HEK293 (cell line): ENCODE measurements around the gene CTPS2.

Experiments
- CTCF ChIP-seq: fragments of 450-650 bp; formaldehyde crosslinking; IDR thresholded peaks from 2 replicates; pipeline ENCODE4 v1.5.1; 2016; ENCODE audit warnings: missing biosample characterization, missing genetic modification characterization
- HOXA7 ChIP-seq: sonication (generic); formaldehyde crosslinking; IDR thresholded peaks from 2 replicates; pipeline ENCODE4 v1.8.1; 2022; ENCODE audit warnings: missing genetic modification reagents, borderline replicate concordance
- KLF7 ChIP-seq: fragments of 450-650 bp; formaldehyde crosslinking; IDR thresholded peaks from 2 replicates; pipeline ENCODE4 v1.5.1; 2016; ENCODE audit warnings: missing biosample characterization, missing genetic modification characterization, borderline replicate concordance
- TRIM28 ChIP-seq: IDR thresholded peaks from 2 replicates; pipeline ENCODE4 v1.6.1; 2011; ENCODE audit warnings: low read length, control low read depth, borderline replicate concordance
- ZBTB20 ChIP-seq: fragments of 450-650 bp; formaldehyde crosslinking; IDR thresholded peaks from 2 replicates; pipeline ENCODE4 v1.5.1; 2016; ENCODE audit warnings: missing biosample characterization, missing genetic modification characterization
- ZBTB7A ChIP-seq: fragments of 450-650 bp; formaldehyde crosslinking; IDR thresholded peaks from 2 replicates; pipeline ENCODE4 v1.5.1; 2016; ENCODE audit warnings: low read depth, missing biosample characterization, missing genetic modification characterization
- ZNF23 ChIP-seq: fragments of 450-650 bp; formaldehyde crosslinking; IDR thresholded peaks from 2 replicates; pipeline ENCODE4 v1.5.1; 2016; ENCODE audit warnings: missing biosample characterization, missing genetic modification characterization, borderline replicate concordance
- ZNF239 ChIP-seq: fragments of 450-650 bp; formaldehyde crosslinking; IDR thresholded peaks from 2 replicates; pipeline ENCODE4 v1.5.1; 2016; ENCODE audit warnings: missing biosample characterization, missing genetic modification characterization
- ZNF274 ChIP-seq, 2 experiments: fragments of 200-500 bp in 1 of 2; fragments of 450-650 bp in 1 of 2; sonication (Bioruptor generic) in 1 of 2; formaldehyde crosslinking in 1 of 2; IDR thresholded peaks; 2 replicates each; pipeline versions ENCODE4 v1.5.1 to v1.6.1; 2014 to 2016; ENCODE audit warnings: borderline replicate concordance in 1 of 2, inconsistent platforms in 1 of 2, low read length in 1 of 2, missing biosample characterization in 1 of 2, missing genetic modification characterization in 1 of 2
- ZNF280C ChIP-seq: fragments of 450-650 bp; formaldehyde crosslinking; IDR thresholded peaks from 2 replicates; pipeline ENCODE4 v1.5.1; 2016; ENCODE audit warnings: missing biosample characterization, missing genetic modification characterization
- ZNF777 ChIP-seq: fragments of 450-650 bp; formaldehyde crosslinking; IDR thresholded peaks from 2 replicates; pipeline ENCODE4 v1.5.1; 2017; ENCODE audit warnings: missing biosample characterization, missing genetic modification characterization, borderline replicate concordance
- ZNF792 ChIP-seq: fragments of 450-650 bp; formaldehyde crosslinking; IDR thresholded peaks from 2 replicates; pipeline ENCODE4 v1.5.1; 2016; ENCODE audit warnings: missing biosample characterization, missing genetic modification characterization

- TF ChIP-seq ZNF274 (IDR thresholded peaks at IDR 0.05; ENCODE audit: low read length) (no peak), ZNF274 (tag by site-specific recombination; IDR thresholded peaks at IDR 0.05; ENCODE audit: borderline replicate concordance) (no peak), ZNF280C (tag by site-specific recombination) (no peak), TRIM28 (no peak), HOXA7 (CRISPR knock-in tag) (no peak), ZNF777 (tag by site-specific recombination) (no peak), KLF7 (no peak), ZBTB7A (tag by site-specific recombination) (no peak), CTCF (tag by site-specific recombination) (no peak), ZBTB20 (tag by site-specific recombination) (no peak), ZNF239 (tag by site-specific recombination) (no peak), ZNF792 (tag by site-specific recombination) (no peak), ZNF23 (tag by site-specific recombination) (no peak)
Observed at GRCh38 chrX:16544969-16545368, 167.5 kb downstream of the CTPS2 start.
